Esophagus squamous epithelium (tissue), 4 donors: ENCODE data around the gene GANC.

Experiments used
- POLR2A ChIP-seq, 4 donors: fragments of 450-650 bp; IDR thresholded peaks; one replicate each; pipeline ENCODE4 v1.6.1; 2017; ENCODE audit warnings: antibody characterized with exemption in 4 of 4, mild to moderate bottlenecking in 4 of 4, moderate library complexity in 3 of 4
- TF ChIP-seq, protein P1 (sequence below), 6 experiments: fragments of 450-650 bp in 4 of 6; fragments of 200-600 bp in 2 of 6; sonication (generic) in 2 of 6; IDR thresholded peaks; one replicate each; pipeline ENCODE4 v1.5.1; 2016 to 2019; ENCODE audit warnings: antibody characterized with exemption in 6 of 6, mild to moderate bottlenecking in 4 of 6, moderate library complexity in 4 of 6

DNA sequence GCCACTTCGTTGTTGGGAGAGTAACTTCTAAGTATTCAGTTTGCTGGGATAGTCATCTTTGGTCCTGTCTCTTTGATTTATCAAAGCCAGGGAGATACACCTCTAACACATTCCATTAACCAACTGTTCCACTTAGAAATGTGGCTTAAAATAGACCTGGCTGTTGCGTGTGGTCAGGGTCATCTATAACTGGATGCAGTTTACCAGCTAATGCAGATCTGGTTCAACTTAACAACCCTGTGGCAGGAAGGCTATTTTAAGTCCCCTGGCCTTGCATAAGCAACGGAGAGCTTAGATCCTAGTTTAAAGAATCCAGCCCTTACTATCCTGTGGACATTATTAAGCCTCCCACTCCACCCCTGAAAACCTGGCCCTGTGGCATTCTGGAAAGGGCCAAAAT, 58.2 kb downstream of the GANC start:
- TF ChIP-seq POLR2A (IDR thresholded peaks at IDR 0.05): no peak
- TF ChIP-seq, protein P1, sequence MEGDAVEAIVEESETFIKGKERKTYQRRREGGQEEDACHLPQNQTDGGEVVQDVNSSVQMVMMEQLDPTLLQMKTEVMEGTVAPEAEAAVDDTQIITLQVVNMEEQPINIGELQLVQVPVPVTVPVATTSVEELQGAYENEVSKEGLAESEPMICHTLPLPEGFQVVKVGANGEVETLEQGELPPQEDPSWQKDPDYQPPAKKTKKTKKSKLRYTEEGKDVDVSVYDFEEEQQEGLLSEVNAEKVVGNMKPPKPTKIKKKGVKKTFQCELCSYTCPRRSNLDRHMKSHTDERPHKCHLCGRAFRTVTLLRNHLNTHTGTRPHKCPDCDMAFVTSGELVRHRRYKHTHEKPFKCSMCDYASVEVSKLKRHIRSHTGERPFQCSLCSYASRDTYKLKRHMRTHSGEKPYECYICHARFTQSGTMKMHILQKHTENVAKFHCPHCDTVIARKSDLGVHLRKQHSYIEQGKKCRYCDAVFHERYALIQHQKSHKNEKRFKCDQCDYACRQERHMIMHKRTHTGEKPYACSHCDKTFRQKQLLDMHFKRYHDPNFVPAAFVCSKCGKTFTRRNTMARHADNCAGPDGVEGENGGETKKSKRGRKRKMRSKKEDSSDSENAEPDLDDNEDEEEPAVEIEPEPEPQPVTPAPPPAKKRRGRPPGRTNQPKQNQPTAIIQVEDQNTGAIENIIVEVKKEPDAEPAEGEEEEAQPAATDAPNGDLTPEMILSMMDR (IDR thresholded peaks at IDR 0.05): no peak
